Measurements from ENCODE around the gene MTRFR.

Gene MTRFR

GRCh38 chr12:123282111-123282510 lies 48.9 kb downstream of the MTRFR start:
- Mint-ChIP-seq H3K36me3 (no peaks in the 10 kb centered on the region), H3K4me1 (peaks cover 5% of the 10 kb centered on the region), H3K9me3 (no peaks in the 10 kb centered on the region), H3K4me3 (no peak overlapping the region), H3K27me3 (no peaks in the 10 kb centered on the region), H3K27ac (no peak overlapping the region)

- no peak overlapping the region for H3K4me3 Mint-ChIP-seq
- no peaks in the 10 kb centered on the region for H3K27me3 Mint-ChIP-seq
- H3K36me3 Mint-ChIP-seq, result no peaks in the 10 kb centered on the region
- H3K27ac Mint-ChIP-seq, result no peak overlapping the region
- no peaks in the 10 kb centered on the region for H3K4me1 Mint-ChIP-seq
- no peaks in the 10 kb centered on the region for H3K9me3 Mint-ChIP-seq
Observed at GRCh38 chr12:123283461-123283860, 50.2 kb downstream of the MTRFR start.

GRCh38 chr12:123284669-123285068 lies 51.4 kb downstream of the MTRFR start:
- Mint-ChIP-seq H3K9me3 (no peaks in the 10 kb centered on the region), H3K27ac (no peak overlapping the region), H3K27me3 (no peaks in the 10 kb centered on the region), H3K4me3 (no peak overlapping the region), H3K4me1 (no peaks in the 10 kb centered on the region), H3K36me3 (peaks cover 2% of the 10 kb centered on the region)

- H3K36me3 Mint-ChIP-seq, result peaks cover 3% of the 10 kb centered on the region
- no peaks in the 10 kb centered on the region for H3K9me3 Mint-ChIP-seq
- H3K27me3 Mint-ChIP-seq, result no peaks in the 10 kb centered on the region
- no peak overlapping the region for H3K27ac Mint-ChIP-seq
- H3K4me3 Mint-ChIP-seq, result no peak overlapping the region
- H3K4me1 Mint-ChIP-seq, result no peaks in the 10 kb centered on the region
Observed at GRCh38 chr12:123286652-123287373, 53.6 kb downstream of the MTRFR start.

- Mint-ChIP-seq H3K4me1 (no peaks in the 10 kb centered on the region), H3K27ac (peak overlapping the region; percentile 84), H3K4me3 (no peak overlapping the region), H3K27me3 (no peaks in the 10 kb centered on the region), H3K36me3 (peaks cover 5% of the 10 kb centered on the region), H3K9me3 (no peaks in the 10 kb centered on the region)
Observed at GRCh38 chr12:123288751-123289346, 55.6 kb downstream of the MTRFR start.

- Mint-ChIP-seq H3K4me1 (no peaks in the 10 kb centered on the region), H3K27ac (no peak overlapping the region), H3K9me3 (no peaks in the 10 kb centered on the region), H3K4me3 (no peak overlapping the region), H3K36me3 (peaks cover 8% of the 10 kb centered on the region), H3K27me3 (no peaks in the 10 kb centered on the region)
Observed at GRCh38 chr12:123289911-123290310, 56.7 kb downstream of the MTRFR start.

- H3K36me3 Mint-ChIP-seq, result peaks cover 18% of the 10 kb centered on the region
- no peak overlapping the region for H3K4me3 Mint-ChIP-seq
- H3K27me3 Mint-ChIP-seq, result no peaks in the 10 kb centered on the region
- H3K9me3 Mint-ChIP-seq, result no peaks in the 10 kb centered on the region
- no peaks in the 10 kb centered on the region for H3K4me1 Mint-ChIP-seq
- no peak overlapping the region for H3K27ac Mint-ChIP-seq
Observed at GRCh38 chr12:123293178-123293760, 60.0 kb downstream of the MTRFR start.

GRCh38 chr12:123305136-123305535 lies 71.9 kb downstream of the MTRFR start:
- H3K4me3 Mint-ChIP-seq, result no peak overlapping the region
- no peaks in the 10 kb centered on the region for H3K4me1 Mint-ChIP-seq
- peaks cover 14% of the 10 kb centered on the region for H3K36me3 Mint-ChIP-seq
- no peaks in the 10 kb centered on the region for H3K27me3 Mint-ChIP-seq
- H3K27ac Mint-ChIP-seq, result no peak overlapping the region
- no peaks in the 10 kb centered on the region for H3K9me3 Mint-ChIP-seq

- Mint-ChIP-seq H3K27me3 (no peaks in the 10 kb centered on the region), H3K36me3 (peaks cover 13% of the 10 kb centered on the region), H3K9me3 (no peaks in the 10 kb centered on the region), H3K4me1 (no peaks in the 10 kb centered on the region), H3K4me3 (no peak overlapping the region), H3K27ac (no peak overlapping the region)
Observed at GRCh38 chr12:123306200-123306599, 73.0 kb downstream of the MTRFR start.
